Breast epithelium (tissue), 3 donors: ENCODE data around the gene RAPGEF4.
"Not testable (repeated sequence)": the region's sequence is repeated elsewhere in the genome, so short reads cannot be mapped to it uniquely, and the experiment has no call there.

Experiments used
- POLR2A ChIP-seq: fragments of 450-650 bp; IDR thresholded peaks from one replicate; pipeline ENCODE4 v1.6.1; 2016; ENCODE audit warnings: antibody characterized with exemption, mild to moderate bottlenecking, moderate library complexity
- POLR2AphosphoS5 ChIP-seq, 3 donors: sonication (generic); formaldehyde crosslinking; IDR thresholded peaks; one replicate each; pipeline ENCODE4 v1.6.1; 2017; ENCODE audit warnings: antibody characterized with exemption in 3 of 3
- TF ChIP-seq, protein P1 (sequence below), 3 donors: fragments of 450-650 bp; IDR thresholded peaks; one replicate each; pipeline ENCODE4 v1.5.1; 2016 to 2017; ENCODE audit warnings: antibody characterized with exemption in 3 of 3, mild to moderate bottlenecking in 3 of 3, moderate library complexity in 3 of 3

DNA sequence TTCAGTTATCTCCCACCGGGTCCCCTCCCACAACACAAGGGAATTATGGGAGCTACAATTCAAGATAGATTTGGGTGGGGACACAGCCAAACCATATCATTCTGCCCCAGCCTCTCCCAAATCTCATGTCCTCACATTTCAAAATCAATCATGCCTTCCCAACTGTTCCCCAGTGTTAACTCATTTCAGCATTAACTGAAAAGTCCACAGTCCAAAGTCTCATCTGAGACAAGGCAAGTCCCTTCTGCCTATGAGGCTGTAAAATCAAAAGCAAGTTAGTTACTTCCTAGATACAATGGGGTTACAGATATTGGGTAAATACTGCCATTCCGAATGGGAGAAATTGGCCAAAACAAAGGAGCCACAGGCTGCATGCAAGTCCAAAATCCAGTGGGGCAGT lies 12.9 kb downstream of the RAPGEF4 start:
- TF ChIP-seq, protein P1, sequence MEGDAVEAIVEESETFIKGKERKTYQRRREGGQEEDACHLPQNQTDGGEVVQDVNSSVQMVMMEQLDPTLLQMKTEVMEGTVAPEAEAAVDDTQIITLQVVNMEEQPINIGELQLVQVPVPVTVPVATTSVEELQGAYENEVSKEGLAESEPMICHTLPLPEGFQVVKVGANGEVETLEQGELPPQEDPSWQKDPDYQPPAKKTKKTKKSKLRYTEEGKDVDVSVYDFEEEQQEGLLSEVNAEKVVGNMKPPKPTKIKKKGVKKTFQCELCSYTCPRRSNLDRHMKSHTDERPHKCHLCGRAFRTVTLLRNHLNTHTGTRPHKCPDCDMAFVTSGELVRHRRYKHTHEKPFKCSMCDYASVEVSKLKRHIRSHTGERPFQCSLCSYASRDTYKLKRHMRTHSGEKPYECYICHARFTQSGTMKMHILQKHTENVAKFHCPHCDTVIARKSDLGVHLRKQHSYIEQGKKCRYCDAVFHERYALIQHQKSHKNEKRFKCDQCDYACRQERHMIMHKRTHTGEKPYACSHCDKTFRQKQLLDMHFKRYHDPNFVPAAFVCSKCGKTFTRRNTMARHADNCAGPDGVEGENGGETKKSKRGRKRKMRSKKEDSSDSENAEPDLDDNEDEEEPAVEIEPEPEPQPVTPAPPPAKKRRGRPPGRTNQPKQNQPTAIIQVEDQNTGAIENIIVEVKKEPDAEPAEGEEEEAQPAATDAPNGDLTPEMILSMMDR (IDR thresholded peaks at IDR 0.05), result not testable (repeated sequence)
- TF ChIP-seq POLR2A; POLR2AphosphoS5 (IDR thresholded peaks at IDR 0.05): not testable (repeated sequence)
